ENCODE results near the gene PGBD5.

DNA sequence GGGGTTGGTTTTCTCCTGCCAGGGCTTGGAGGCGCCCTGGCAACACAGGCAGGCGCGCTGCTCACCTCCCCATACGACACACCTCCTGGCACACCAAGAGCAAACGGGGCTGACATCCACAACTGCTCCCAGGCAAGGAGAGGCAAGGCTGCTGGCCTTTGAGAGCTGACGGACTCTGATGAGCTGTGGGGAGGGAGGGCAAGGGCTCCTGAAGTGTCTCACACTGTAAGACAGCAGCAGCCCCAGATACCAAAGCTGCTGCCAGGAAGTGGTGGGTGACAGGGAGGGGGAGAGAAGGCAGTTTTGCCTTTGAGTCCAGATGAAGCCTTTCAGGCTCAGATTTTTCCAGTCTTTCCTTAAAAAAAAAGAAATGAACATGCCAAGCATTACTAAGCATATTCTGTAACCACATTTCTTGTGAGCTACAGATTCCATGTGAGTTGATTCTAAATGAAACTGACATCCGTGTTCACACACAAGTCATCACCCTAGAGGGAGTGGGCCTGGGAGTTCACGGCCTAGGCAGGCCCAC, 24.3 kb downstream of the PGBD5 start:
- TF ChIP-seq, protein P1, sequence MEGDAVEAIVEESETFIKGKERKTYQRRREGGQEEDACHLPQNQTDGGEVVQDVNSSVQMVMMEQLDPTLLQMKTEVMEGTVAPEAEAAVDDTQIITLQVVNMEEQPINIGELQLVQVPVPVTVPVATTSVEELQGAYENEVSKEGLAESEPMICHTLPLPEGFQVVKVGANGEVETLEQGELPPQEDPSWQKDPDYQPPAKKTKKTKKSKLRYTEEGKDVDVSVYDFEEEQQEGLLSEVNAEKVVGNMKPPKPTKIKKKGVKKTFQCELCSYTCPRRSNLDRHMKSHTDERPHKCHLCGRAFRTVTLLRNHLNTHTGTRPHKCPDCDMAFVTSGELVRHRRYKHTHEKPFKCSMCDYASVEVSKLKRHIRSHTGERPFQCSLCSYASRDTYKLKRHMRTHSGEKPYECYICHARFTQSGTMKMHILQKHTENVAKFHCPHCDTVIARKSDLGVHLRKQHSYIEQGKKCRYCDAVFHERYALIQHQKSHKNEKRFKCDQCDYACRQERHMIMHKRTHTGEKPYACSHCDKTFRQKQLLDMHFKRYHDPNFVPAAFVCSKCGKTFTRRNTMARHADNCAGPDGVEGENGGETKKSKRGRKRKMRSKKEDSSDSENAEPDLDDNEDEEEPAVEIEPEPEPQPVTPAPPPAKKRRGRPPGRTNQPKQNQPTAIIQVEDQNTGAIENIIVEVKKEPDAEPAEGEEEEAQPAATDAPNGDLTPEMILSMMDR (conservative IDR thresholded peaks at IDR 0.05 in 1 of 2, IDR thresholded peaks at IDR 0.05 in 1 of 2; ENCODE audit: low read depth in 1 of 2, low read length in 2 of 2): no peak
- no peak for TF ChIP-seq EZH2 (IDR thresholded peaks at IDR 0.05; ENCODE audit: low read length, missing control alignments)

Measured in fibroblast of lung (primary cell).